AG10803 (cell line): ENCODE measurements around the gene CNIH4.

Experiments
- DNase-seq: peaks from one replicate; pipeline ENCODE4 v3.0.0; 2010; ENCODE audit warnings: low read depth
- H3K4me3 ChIP-seq: 2 replicates; pipeline ENCODE4 v1.5.1; 2011; ENCODE audit warnings: mild to moderate bottlenecking, low read length, control low read depth
- TF ChIP-seq, protein P1 (sequence below): conservative IDR thresholded peaks from 2 replicates; pipeline ENCODE4 v1.5.1; 2011; ENCODE audit warnings: mild to moderate bottlenecking, low read length, control low read depth, inconsistent platforms

The CNIH4 gene

DNA sequence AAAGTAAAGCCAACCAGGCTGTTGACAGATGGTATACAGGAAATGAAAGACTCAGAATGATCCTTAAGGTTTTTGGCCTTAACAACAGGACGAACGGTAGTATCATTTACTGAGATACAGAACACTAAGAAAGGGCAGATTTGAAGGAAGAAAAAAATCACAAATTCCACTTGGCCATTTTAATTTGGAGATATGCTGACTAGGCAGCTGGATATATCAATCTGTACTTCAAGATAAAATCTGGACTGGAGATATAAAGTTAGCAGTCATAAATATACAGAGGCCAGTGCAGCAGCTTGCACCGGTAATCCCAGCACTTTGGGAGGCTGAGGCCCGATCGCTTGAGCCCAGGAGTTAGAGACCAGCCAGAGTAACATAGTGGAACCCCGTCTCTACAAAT lies 28.0 kb upstream of the CNIH4 start:
- no peak for DNase-seq
- H3K4me3 ChIP-seq = peak overlapping the region; percentile 96
- TF ChIP-seq, protein P1, sequence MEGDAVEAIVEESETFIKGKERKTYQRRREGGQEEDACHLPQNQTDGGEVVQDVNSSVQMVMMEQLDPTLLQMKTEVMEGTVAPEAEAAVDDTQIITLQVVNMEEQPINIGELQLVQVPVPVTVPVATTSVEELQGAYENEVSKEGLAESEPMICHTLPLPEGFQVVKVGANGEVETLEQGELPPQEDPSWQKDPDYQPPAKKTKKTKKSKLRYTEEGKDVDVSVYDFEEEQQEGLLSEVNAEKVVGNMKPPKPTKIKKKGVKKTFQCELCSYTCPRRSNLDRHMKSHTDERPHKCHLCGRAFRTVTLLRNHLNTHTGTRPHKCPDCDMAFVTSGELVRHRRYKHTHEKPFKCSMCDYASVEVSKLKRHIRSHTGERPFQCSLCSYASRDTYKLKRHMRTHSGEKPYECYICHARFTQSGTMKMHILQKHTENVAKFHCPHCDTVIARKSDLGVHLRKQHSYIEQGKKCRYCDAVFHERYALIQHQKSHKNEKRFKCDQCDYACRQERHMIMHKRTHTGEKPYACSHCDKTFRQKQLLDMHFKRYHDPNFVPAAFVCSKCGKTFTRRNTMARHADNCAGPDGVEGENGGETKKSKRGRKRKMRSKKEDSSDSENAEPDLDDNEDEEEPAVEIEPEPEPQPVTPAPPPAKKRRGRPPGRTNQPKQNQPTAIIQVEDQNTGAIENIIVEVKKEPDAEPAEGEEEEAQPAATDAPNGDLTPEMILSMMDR = no peak

DNA sequence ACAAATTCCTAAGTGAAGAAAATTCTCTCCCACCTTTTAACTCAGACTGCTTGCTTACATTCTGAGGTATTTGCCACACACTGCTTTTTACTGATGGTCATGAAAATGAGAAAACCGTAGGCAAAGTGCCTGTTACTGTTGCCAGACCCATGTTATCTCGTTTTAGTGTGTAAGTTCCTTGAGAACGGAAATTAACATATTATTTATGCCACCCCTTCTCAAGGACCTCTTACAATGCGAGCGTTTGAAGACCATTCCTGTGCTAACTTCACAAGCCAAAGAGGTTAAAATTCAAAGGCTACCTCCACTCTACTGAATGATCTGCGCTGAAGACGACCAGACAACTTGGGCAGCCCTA lies 27.2 kb upstream of the CNIH4 start:
- no peak for DNase-seq
- TF ChIP-seq, protein P1 = no peak
- H3K4me3 ChIP-seq = peak overlapping the region; percentile 96

DNA sequence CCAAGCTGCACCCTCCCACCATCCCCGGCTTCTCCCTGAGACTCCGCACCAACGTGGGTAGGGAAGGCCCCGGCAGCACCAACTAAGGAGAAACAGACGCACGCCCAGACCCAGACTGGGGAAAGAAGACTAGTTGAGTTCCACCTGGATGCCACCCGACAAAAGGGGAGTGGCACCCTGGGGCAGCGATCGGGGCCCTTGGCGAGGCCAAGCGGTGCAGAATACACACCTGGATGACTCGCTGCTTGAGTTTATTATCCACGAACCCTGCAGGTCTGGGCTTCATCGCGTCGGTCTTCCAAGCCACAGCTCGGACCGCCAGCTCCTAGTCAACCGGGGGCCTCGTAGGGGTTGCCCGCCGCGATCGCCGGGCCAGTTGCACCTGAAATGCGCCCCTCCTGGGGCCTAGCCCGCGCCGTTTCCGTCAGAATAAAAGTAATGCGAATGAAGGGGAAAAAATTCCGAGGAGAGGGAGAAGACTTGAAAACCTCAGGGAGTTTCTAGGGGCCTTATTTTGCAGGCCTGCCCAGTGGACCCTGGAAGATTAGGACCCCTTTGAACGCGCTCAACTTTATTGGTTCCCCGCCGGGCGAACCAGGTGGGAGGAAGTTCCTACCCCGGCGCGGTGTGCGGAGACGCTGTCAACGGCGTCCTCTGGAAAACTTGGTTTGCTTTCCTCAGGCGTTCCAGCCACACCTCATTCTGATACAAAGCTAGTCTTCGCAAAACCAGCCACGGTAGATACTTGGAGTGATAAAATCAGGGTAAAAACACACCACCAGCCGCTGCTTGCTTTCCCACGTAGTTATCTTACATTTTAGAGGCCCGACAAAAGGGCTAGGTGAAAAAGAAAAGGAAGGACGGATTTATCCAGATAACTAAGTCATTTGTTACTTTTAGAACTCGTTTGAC lies 26.6 kb upstream of the CNIH4 start, which contains the start of gene NVL:
Gene NVL (minus strand): TSS at position 331 of the 912 bp plus-strand sequence. CDS start 45 bp downstream, at position 286.
- peak; percentile 85 for DNase-seq
- TF ChIP-seq, protein P1 = no peak
- H3K4me3 ChIP-seq = peak within 1 kb of the TSS; percentile 96

DNA sequence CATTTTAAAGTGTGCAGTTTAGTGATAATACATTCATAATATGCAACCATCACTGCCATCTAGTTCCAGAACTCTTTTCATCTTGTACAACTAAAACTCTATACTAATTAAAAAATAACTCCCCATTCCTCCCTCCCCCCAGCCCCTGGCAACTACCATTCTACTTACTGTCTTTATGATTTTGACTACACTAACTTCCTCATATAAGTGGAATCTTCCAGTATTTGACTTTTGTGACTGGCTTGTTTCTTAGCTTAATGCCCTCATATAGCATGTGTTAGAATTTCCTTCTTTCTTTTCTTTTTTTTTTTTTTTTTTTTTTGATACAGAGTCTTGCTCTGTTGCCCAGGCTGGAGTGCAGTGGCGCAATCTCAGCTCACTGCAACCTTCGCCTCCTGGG lies 25.4 kb upstream of the CNIH4 start:
- DNase-seq = no peak
- no peak overlapping the region for H3K4me3 ChIP-seq
- TF ChIP-seq, protein P1 = no peak

DNA sequence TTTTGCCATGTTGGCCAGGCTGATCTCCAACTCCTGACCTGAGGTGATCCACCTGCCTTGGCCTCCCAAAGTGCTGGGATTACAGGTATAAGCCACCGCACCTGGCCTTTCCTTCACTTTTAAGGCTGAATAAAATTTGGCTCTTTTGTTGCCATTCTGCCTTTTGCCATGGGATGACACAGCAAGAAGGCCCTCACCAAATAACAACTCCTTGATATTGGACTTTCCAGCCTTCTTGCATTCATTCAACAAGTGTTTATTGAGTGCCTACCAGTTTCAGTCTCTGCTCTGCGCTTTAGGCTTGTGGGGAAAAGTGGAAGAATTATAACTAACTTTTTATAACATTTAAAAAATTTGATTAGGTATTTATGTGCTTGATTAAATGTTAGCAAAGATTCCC lies 24.9 kb upstream of the CNIH4 start:
- DNase-seq = no peak
- TF ChIP-seq, protein P1 = no peak
- no peak overlapping the region for H3K4me3 ChIP-seq

DNA sequence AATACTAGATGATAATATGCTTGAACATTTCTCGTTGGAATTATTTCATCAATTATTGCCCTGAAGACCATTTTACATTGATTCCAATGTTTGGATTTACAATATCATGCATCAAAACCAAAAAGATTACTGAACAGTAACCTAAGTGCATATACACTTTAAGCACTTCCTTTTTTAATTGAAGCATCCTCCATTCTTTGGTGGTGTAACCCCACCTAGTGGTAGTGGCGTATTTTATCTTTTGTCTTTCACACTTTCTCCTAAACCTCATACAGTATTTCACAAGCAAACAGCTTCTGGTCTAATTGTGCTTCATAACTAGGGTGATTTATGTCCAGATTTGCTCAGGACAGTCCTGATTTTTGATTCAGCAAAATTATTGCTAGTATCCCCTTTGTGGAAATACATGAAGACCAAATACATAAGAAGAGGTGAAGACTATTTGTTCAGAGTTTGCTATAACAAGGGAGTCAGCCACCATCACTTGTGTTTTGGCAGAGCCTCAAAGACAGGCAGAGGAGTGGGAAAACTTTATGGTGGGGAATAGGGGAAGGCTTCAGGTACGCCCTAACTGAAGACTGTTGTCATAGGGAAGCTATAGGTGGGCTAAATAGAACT lies 23.3 kb upstream of the CNIH4 start:
- peak; percentile 63 for DNase-seq
- no peak overlapping the region for H3K4me3 ChIP-seq
- TF ChIP-seq, protein P1 = peak; percentile 75
